Measurements from ENCODE around the gene UXS1. TPM values are rescaled to one million over a fixed set of nuclear protein-coding genes. Genes with fewer than 3 reads are reported as not detected.

The UXS1 gene
- total and polyA plus RNA-seq, 9 of the 15 experiments (the other 6 are each of a cell fraction or from before 2014, with no cell fraction given): 5.8 to 25.8 (median 15.0) TPM

DNA sequence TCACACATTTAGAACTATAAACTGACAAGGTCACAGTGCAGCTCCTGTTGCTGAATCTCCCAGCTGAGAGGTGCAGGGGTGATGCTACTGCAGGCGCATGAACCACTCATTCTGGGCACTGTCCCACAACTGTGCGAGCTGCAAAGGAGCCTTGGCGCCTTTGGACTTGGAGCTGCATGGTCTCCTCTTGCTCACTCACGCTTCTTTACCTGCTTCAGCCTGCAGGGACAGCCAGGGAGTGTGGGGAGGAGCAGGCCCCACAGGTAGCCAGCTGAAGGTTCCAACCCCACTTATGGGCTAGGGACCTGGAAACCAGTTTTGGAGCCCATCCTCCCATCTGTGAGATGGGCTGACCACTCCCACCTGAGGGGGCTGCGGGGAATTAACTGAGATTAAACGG lies 75.0 kb downstream of the UXS1 start (continued):
- TF ChIP-seq PTTG1 (tag; IDR thresholded peaks at IDR 0.05; ENCODE audit: low read depth) (no peak), MCM3 (IDR thresholded peaks at IDR 0.05) (no peak), NR2C2 (CRISPR knock-in tag; IDR thresholded peaks at IDR 0.05) (no peak), NR2C2 (tag; IDR thresholded peaks at IDR 0.05) (no peak), ZNF695 (CRISPR knock-in tag; IDR thresholded peaks at IDR 0.05) (no peak), DIDO1 (tag; IDR thresholded peaks at IDR 0.05; ENCODE audit: low read depth) (no peak)
- TF ChIP-seq, protein P1, sequence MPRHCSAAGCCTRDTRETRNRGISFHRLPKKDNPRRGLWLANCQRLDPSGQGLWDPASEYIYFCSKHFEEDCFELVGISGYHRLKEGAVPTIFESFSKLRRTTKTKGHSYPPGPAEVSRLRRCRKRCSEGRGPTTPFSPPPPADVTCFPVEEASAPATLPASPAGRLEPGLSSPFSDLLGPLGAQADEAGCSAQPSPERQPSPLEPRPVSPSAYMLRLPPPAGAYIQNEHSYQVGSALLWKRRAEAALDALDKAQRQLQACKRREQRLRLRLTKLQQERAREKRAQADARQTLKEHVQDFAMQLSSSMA (CRISPR knock-in tag; IDR thresholded peaks at IDR 0.05): no peak

DNA sequence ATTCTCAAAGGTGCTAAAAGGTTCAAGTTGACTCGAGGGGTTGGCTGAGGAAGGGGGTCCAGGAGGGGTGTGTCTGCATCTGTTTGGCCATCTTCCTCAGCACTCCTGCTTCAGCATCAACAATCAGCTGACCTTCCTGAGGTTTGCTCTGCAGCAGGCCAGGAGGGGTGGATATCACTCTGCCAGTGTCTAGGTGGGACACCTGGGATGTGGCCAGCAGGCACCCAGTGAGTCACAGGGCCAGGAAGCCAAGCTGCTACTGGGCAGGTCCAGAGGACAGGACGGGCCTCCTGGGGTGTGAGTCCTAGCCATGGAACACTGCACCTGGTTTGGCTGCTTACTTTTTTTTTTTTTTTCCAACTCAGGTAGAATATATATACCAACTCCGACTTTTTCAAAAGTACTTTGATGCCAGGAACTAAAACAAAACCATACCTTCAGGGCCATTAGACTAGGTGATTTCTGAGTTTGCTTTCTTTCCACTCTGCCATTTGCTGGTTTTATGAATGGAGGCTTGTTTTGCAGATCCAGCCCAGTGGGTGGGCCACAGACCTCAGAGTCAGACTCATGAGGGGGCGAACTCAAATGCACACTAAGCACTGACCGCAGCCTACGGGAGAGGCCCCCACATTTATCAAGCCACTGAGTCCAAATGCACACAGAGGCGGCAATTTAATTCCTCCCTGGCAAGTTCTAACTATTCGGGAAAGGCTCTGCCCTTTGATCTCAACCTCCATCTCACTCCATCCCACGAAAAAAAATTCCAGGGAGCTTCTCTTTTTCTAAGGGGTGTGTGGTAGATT lies 76.0 kb downstream of the UXS1 start:
- Histone ChIP-seq H3K79me2 (ENCODE audit: control insufficient read depth, insufficient read depth, low read length) (0 out of 3 replicates have a peak, but pooled peaks cover 2% of the 10 kb centered on the region), H3K27ac (ENCODE audit: extremely low read depth, low read depth, low read length) (no peak overlapping the region), H3K9me3 (replicated peaks; ENCODE audit: control insufficient read depth, insufficient read depth, low read depth, low read length) (no peaks in the 10 kb centered on the region), H3K9ac (ENCODE audit: insufficient read depth in 1 of 2, low read depth in 2 of 2, low read length in 2 of 2) (no peak overlapping the region), H3K4me3 (no peak overlapping the region), H3K4me1 (replicated peaks in 1 of 2; ENCODE audit: control insufficient read depth in 2 of 2, insufficient read depth in 2 of 2, low read length in 2 of 2) (peaks cover 13 to 25% of the 10 kb centered on the region in 2 experiments; a peak in 4 of 5 replicates), H4K20me1 (replicated peaks; ENCODE audit: control insufficient read depth, insufficient read depth, low read length) (peaks cover 18% of the 10 kb centered on the region; the same call in 1 of the 2 replicates), H3K9me1 (ENCODE audit: control insufficient read depth, insufficient read depth, low read length) (no peaks in the 10 kb centered on the region), H3K36me3 (ENCODE audit: control insufficient read depth, insufficient read depth, low read length) (peaks cover 54% of the 10 kb centered on the region), H2AFZ (ENCODE audit: low read depth, low read length) (no peak overlapping the region), H3K4me2 (ENCODE audit: insufficient read depth, low read length) (no peak overlapping the region), H3K27me3 (ENCODE audit: control insufficient read depth in 2 of 2, insufficient read depth in 2 of 2, low read length in 2 of 2) (no peaks in the 10 kb centered on the region)
- no peak for DNase-seq (ENCODE audit: extremely low read depth in 1 of 4, low spot score in 3 of 4)
- 83% methylated on average over 9 of the region's 9 CpGs for WGBS (ENCODE audit: insufficient coverage, low coverage, missing lambda C conversion rate)
- ATAC-seq: no peak
- ChIA-PET CTCF (ENCODE audit: low intra/inter-chr PET ratio) (no interaction called here), POLR2A (interaction anchor here (0.6 kb wide), 1 partner anchor 61 kb away, joined by 3 read pairs; no protein-coding TSS in a partner anchor)
- in situ Hi-C loops (cut with MboI): no loop called here
- no peak for FAIRE-seq
- no peak for TF ChIP-seq HDAC8 (tag; IDR thresholded peaks at IDR 0.05)
- intact Hi-C loops (cut with micrococcal nuclease): loop anchor here (5.0 kb wide), 1 partner anchor 74 kb away; the partner anchor contains the start of gene UXS1
- no TSS peak for BruUV-seq (replicated peaks)

Measured in K562 (cell line).